ENCODE results near the gene AMH. TPM values are rescaled to one million over a fixed set of nuclear protein-coding genes. Genes with fewer than 3 reads are reported as not detected.
A peak's percentile ranks its signal among the peaks of the same experiment; 100 is the strongest.
"Not testable (repeated sequence)": the region's sequence is repeated elsewhere in the genome, so short reads cannot be mapped to it uniquely, and the experiment has no call there.

AMH gene
- total RNA-seq = 0.64 and 1.8 TPM in 2 replicates

GRCh38 chr19:2249010-2249866 is at the start of gene AMH:
AMH (plus strand) TSS chr19:2249323; CDS start chr19:2249333, 10 bp downstream.
- DNase-seq (ENCODE audit: low read depth in 2 of 2) = no peak

DNA sequence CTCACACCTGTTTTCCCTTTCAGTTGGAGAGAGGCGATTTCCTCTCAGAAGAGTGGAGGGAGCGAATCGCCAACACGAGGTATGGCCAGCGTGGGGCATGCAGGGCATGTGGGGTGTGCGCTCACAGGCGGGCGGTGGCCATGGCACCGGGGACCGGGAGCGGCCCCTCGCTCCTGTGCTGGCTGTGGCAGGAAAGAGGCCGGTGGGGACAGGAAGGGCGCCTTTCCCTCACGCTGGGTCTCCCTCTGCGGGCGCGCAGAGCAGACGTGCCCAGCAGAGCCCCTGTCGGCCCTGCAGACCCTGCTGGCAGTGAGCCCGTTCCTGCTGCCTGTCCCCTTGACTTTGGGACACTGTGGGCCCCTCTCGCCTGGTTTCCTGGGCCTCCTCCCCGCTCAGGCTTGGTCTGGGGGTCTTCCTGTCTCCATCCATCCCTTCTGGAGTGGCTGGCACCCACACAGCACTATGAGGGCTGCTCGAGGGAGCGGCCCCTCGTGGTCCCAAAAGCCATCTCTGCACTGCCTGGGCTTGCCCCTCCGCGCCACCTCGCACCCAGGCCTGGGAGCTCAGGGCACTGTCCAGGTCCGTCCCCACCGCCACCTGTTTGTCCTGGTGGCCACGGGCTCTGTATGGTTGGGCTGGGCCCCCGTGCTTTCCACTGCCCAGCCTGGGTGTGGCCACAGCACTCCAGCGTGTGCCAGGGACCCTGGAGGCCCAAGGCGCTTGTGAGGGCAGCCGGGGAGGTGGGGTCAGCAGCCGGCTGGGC is 49.1 kb upstream of the AMH start:
- DNase-seq (ENCODE audit: low read depth in 2 of 2) = no peak

DNA sequence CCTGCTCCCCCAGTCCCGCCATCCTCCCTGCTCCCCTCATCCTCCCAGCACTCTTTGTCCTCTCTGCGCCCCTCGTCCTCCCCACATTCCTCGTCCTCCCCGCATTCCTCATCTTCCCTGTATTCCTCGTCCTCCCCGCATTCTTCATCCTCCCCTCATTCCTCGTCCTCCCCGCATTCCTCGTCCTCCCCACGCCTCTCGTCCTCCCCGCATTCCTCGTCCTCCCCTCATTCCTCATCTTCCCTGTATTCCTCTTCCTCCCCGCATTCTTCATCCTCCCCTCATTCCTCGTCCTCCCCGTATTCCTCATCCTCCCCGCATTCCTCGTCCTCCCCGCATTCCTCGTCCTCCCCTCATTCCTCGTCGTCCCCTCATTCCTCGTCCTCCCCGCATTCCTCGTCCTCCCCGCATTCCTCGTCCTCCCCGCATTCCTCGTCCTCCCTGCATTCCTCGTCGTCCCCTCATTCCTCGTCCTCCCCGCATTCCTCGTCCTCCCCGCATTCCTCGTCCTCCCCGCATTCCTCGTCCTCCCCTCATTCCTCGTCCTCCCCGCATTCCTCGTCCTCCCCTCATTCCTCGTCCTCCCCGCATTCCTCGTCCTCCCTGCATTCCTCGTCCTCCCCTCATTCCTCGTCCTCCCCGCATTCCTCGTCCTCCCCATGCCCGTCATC is 48.4 kb upstream of the AMH start:
- not testable (repeated sequence) for DNase-seq (ENCODE audit: low read depth in 2 of 2)

DNA sequence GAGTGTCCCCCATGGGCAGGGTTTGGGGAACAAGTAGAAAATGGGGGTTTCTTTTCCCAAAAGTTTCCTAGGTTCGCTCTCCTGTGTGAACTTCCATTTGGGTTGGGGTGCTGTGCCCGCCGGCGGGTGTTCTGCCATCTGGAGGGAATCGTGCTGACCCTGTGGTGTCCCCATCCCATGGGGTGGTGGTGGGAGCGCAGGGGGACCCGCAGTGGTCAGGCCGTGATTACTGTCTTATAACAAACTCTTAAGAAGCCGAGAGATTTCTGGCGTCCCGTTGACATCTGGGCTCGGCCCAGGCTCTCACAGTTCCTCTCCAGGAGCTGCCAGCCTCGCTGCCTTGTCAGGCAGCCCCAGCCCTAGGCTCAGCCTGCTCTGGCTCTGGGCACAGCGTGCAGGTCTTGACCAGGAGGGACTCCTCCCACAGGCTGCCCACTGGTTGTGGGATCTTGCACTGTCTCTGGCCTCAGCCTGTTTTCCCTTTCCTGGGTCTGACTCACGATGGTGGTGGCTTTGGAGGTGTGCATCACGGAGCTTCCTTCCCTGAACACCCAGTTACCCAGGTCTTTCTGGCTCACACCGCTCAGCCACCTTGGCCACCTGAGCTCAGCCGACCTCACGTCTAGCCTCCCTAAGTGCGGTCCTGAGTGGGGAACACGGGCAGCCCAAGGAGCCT is 47.5 kb upstream of the AMH start:
- DNase-seq (ENCODE audit: low read depth in 2 of 2) = no peak

GRCh38 chr19:2202366-2202765 is 46.8 kb upstream of the AMH start:
- no peak for DNase-seq (ENCODE audit: low read depth in 2 of 2)

DNA sequence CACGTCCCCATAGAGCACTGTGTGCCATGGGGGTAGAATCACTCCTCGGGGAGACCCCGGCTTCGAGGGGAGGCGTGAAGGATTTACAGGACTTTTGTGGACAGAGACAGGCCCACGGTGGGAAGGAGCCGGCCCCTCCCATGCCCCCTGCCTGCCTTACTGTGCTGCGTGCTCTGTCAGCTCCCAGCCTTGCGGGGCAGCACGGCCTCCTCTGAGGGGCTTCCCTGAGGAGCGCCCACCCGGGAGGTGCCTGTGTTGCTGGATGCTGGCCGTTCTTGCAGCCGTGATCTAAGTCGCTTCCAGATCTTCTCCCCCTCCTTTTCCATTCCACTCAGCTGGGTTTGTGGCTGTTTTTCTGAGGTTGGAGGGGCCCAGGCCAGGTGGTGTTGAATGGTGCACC is 42.1 kb upstream of the AMH start:
- no peak for DNase-seq (ENCODE audit: low read depth in 2 of 2)

- peak; percentile 41 to 81 for DNase-seq (ENCODE audit: low read depth in 2 of 2)
Measured at GRCh38 chr19:2207991-2208860, 40.9 kb upstream of the AMH start.

DNA sequence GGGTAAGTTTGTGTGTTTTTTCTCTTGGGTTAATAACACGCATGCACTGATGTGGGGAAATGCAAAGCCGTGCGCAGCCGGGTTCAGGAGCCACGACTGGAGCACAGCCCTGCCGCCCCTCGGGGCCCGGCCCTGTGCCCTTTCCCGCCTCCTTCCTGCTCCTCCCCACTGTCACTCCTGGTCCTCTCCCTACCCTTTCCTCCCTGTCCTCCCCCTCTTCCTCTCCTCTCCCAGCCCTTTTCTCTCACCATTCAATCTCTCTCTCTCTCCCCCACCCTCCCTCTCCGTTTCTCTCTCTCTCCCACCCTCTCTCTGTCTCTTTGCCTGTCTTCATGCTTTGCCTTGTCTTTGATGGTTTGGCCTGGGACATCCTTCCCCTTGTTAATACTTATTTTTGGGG is 40.1 kb upstream of the AMH start:
- peak; percentile 15 to 21 for DNase-seq (ENCODE audit: low read depth in 2 of 2)

- no peak for DNase-seq (ENCODE audit: low read depth in 2 of 2)
Measured at GRCh38 chr19:2209408-2209807, 39.7 kb upstream of the AMH start.

DNA sequence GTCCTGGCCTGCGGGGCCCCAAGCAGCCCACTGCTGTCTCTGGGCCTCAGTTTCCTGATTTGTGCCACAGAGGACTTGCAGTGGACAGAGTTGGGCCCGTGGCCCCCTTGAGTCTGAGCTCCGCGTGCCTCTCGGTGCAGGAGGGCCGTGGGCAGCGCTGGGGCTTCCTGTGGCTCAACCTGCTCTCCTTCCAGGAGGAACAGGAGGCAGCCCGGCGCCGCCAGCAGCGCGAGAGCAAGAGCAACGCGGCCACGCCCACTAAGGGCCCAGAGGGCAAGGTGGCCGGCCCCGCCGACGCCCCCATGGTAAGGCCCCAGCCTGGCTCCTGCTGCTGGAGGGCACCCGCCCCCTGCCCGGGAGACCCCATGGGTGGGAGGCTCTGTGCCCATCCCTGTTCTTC is 38.9 kb upstream of the AMH start:
- DNase-seq (ENCODE audit: low read depth in 2 of 2) = no peak

- no peak for DNase-seq (ENCODE audit: low read depth in 2 of 2)
Measured at GRCh38 chr19:2210987-2211740, 38.0 kb upstream of the AMH start.

DNA sequence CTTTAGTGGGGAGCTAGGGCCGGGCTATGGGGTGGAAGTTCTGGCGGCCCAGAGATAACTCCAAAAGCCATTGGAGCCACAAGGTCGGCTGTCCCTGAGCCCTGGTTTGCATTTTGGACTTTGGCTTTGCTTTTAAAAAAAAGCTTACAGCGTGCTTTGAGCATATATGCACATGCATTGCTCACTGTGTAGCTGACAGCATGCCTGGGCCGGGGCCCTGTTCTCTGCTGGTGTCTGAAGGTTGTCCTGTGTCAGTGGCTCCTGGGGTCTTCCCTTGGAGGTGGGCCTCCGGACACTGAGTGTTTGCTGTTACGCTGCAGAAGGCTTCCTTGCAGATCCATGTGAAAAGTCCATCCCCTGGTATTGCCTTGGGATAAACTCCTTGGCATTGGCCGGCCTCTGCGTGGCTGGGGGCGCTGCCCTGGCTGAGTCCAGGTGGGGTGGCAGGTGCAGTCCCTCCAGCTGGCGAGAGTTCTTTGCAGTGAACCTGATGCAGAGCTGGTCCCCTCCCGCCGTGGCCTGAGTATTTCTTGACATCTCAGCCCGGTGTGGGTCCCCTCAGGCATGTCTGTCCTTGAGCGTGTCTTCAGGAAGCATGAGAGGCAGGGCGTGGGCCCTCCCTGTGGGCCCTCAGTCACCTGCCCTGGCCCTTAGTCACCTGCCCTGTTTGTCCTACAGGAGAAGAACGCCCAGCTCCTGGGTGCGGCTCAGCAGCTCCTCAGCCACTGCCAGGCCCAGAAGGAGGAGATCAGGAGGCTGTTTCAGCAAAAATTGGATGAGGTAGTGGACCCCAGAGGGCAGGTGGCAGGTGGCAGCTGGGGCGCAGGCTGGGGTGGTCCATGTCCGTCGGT is 36.0 kb upstream of the AMH start:
- DNase-seq (ENCODE audit: low read depth in 2 of 2) = no peak

DNA sequence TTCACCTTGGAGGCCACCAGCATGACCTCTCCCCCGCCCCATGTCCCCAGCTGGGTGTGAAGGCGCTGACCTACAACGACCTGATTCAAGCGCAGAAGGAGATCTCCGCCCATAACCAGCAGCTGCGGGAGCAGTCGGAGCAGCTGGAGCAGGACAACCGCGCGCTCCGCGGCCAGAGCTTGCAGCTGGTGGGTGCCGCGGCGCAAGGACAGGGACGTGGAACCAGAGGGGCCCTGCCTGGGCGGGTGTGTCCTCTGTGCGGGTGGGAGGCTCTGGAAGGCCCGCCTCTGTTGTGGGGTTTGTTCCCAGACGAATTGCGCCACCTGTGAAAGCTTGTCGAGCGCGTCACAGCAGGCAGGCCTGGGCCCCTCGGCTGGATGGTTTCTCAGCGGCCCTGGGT is 35.3 kb upstream of the AMH start:
- no peak for DNase-seq (ENCODE audit: low read depth in 2 of 2)

DNA sequence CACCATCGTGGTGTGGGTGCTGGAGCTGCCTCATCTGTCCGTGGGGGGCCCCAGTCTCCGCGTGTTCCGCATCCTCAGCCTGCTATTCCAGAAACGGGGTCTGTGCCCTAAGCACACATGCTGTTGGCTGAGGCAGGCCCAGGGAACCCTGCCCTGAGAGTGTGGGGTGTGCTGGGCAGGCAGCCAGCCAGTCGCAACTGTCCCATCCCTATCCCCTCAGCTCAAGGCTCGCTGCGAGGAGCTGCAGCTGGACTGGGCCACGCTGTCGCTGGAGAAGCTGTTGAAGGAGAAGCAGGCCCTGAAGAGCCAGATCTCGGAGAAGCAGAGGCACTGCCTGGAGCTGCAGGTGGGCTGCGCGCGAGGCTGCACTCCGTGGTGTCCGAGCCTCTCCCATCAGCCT is 34.9 kb upstream of the AMH start:
- DNase-seq (ENCODE audit: low read depth in 2 of 2) = no peak

DNA sequence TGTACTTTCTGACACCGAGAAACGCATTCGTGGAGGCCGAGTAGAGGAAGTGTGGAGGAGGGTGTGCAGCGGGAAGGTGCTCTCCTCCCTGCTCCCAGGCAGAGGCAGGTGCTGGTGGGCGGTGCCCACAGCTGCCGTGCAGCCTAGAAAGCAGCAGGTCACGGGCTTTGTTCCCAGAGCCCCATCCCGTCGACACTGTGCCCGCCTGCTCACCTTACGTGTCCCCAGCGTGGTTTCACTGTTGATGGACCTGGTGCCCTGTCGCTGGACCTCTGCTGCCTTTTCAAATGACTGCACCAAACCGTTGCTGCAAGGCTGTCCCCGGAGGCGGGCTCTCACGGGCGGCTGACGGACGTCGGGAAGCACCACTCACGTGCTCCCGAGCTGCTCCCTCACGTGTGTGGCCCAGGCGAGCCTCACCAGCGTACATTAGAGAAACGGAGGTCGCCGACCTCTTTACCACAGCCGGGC is 33.8 kb upstream of the AMH start:
- no peak for DNase-seq (ENCODE audit: low read depth in 2 of 2)

DNA sequence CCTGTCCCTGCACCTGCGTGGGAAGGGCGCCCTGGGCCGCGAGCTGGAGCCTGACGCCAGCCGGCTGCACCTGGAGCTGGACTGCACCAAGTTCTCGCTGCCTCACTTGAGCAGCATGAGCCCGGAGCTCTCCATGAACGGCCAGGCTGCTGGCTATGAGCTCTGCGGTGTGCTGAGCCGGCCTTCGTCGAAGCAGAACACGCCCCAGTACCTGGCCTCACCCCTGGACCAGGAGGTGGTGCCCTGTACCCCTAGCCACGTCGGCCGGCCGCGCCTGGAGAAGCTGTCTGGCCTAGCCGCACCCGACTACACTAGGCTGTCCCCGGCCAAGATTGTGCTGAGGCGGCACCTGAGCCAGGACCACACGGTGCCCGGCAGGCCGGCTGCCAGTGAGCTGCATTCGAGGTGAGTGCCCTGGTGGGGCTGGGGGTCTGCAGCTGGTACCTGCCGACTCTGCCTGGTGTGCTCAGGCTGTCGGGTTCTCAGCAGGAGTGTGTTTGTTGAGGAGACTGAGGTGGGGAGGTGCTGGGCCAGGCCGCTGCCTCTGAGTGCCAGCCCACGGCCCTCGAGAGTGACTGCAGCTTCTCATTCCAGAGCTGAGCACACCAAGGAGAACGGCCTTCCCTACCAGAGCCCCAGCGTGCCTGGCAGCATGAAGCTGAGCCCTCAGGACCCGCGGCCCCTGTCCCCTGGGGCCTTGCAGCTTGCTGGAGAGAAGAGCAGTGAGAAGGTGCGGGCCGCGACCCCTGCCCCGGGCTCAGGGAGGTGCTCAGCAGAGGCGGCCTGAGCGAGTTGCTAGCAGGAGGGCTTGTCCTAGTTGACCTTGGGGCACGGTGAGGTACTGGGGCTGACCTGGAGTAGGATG is 32.5 kb upstream of the AMH start:
- DNase-seq (ENCODE audit: low read depth in 2 of 2) = no peak

DNA sequence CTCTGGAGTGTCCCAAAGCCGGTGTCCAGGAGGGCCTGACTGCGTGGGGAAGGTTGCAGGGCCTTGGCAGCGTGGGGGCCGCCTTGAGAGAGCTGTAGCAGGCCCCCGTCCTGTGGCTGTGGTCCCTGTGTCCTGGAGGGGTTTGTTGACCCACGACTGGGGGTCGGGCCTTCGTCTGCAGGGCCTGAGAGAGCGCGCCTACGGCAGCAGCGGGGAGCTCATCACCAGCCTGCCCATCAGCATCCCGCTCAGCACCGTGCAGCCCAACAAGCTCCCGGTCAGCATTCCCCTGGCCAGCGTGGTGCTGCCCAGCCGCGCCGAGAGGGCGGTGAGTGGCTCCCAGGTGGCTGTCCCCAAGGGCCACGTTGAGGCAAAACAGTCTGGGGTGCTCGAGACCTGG is 31.5 kb upstream of the AMH start:
- DNase-seq (ENCODE audit: low read depth in 2 of 2) = no peak

GRCh38 chr19:2219726-2220125 is 29.4 kb upstream of the AMH start:
- DNase-seq (ENCODE audit: low read depth in 2 of 2) = no peak

Measured in dermis microvascular lymphatic vessel endothelial cell (primary cell).